IMR-90 (cell line): ENCODE measurements around the gene ANO2. TPM values are rescaled to one million over a fixed set of nuclear protein-coding genes. Genes with fewer than 3 reads are reported as not detected.
A peak's percentile ranks its signal among the peaks of the same experiment; 100 is the strongest.

Experiments
- ATAC-seq: fragments of 200-7000 bp; cut with Tn5 transposase; 2 replicates; pipeline ENCODE4 v1.9.1; 2020; ENCODE audit warnings: low read depth, mild to moderate bottlenecking, moderate library complexity
- BruUV-seq: library from RNA; stranded (reverse); fragments of 400-500 nt; replicated peaks from 2 replicates; lab custom pipeline; 2021; lab: Mats Ljungman, UMichigan
- CTCF ChIA-PET: fragments of 300-600 bp; formaldehyde crosslinking; extraction: SDS; loops from one replicate; lab custom pipeline; 2021; ENCODE audit warnings: antibody characterized with exemption; lab: Yijun Ruan, JAX
- POLR2A ChIA-PET: fragments of 300-600 bp; sonication (Branson Sonifier 250); formaldehyde crosslinking; loops from one replicate; lab custom pipeline; 2022; ENCODE audit warnings: antibody characterized with exemption; ENCODE audit not compliant: unreplicated experiment; lab: Charles Lee
- DNase-seq: peaks from one replicate; pipeline ENCODE4 v3.0.0; 2013
- H2AFZ ChIP-seq: replicated peaks from 2 replicates; pipeline ENCODE3; 2013; ENCODE audit warnings: low read length, mild to moderate bottlenecking; ENCODE audit not compliant: poor library complexity
- H2AK5ac ChIP-seq: 2 replicates; pipeline ENCODE4 v1.6.1; 2013; ENCODE audit warnings: low read depth, low read length, inconsistent platforms
- H2AK9ac ChIP-seq: replicated peaks from 2 replicates; pipeline ENCODE3; 2013; ENCODE audit warnings: mild to moderate bottlenecking, low read depth, low read length, moderate library complexity; ENCODE audit not compliant: poor library complexity
- H2BK120ac ChIP-seq: 2 replicates; pipeline ENCODE4 v1.6.1; 2013; ENCODE audit warnings: low read depth, low read length, inconsistent platforms
- H2BK15ac ChIP-seq: 3 replicates; pipeline ENCODE4 v1.6.1; 2013; ENCODE audit warnings: low read depth, low read length, inconsistent platforms
- H2BK20ac ChIP-seq: 2 replicates; pipeline ENCODE4 v1.6.1; 2013; ENCODE audit warnings: low read depth, mild to moderate bottlenecking, inconsistent platforms, low read length, moderate library complexity
- H2BK5ac ChIP-seq: 2 replicates; pipeline ENCODE4 v1.6.1; 2013; ENCODE audit warnings: mild to moderate bottlenecking, low read depth, low read length, inconsistent platforms; ENCODE audit not compliant: poor library complexity, severe bottlenecking
- H3K14ac ChIP-seq: replicated peaks from 2 replicates; pipeline ENCODE4 v1.6.1; 2013; ENCODE audit warnings: low read depth, low read length, inconsistent platforms
- H3K18ac ChIP-seq: 2 replicates; pipeline ENCODE4 v1.6.1; 2013; ENCODE audit warnings: low read depth, low read length, control low read depth
- H3K23ac ChIP-seq: 2 replicates; pipeline ENCODE4 v1.6.1; 2013; ENCODE audit warnings: low read depth, low read length, inconsistent platforms
- H3K27ac ChIP-seq: 2 replicates; pipeline ENCODE4 v1.5.1; 2013; ENCODE audit warnings: mild to moderate bottlenecking, control low read depth, low read length; ENCODE audit not compliant: insufficient read depth
- H3K27me3 ChIP-seq: 2 replicates; pipeline ENCODE4 v1.6.1; 2013; ENCODE audit warnings: low read length; ENCODE audit not compliant: control insufficient read depth, insufficient read depth
- H3K36me3 ChIP-seq: 2 replicates; pipeline ENCODE4 v1.6.1; 2013; ENCODE audit warnings: low read length, mixed read lengths; ENCODE audit not compliant: control insufficient read depth, insufficient read depth
- H3K4ac ChIP-seq: 2 replicates; pipeline ENCODE4 v1.6.1; 2013; ENCODE audit warnings: low read depth, low read length, inconsistent platforms
- H3K4me1 ChIP-seq: 2 replicates; pipeline ENCODE4 v1.6.1; 2013; ENCODE audit warnings: low read length, mixed read lengths; ENCODE audit not compliant: control insufficient read depth, insufficient read depth
- H3K4me2 ChIP-seq: 2 replicates; pipeline ENCODE4 v1.6.1; 2013; ENCODE audit warnings: low read depth, mild to moderate bottlenecking, control low read depth, low read length, moderate library complexity
- H3K4me3 ChIP-seq: 2 replicates; pipeline ENCODE4 v1.5.1; 2013; ENCODE audit warnings: low read depth, mild to moderate bottlenecking, control low read depth, low read length, moderate library complexity; ENCODE audit not compliant: insufficient read depth
- H3K56ac ChIP-seq: 2 replicates; pipeline ENCODE4 v1.6.1; 2013; ENCODE audit warnings: low read length, inconsistent platforms; ENCODE audit not compliant: insufficient read depth; ENCODE audit errors: extremely low read depth
- H3K79me1 ChIP-seq, 2 experiments: 2 replicates each; pipeline ENCODE4 v1.6.1; 2013; ENCODE audit warnings: low read length in 2 of 2, inconsistent platforms in 1 of 2, low read depth in 1 of 2
- H3K9ac ChIP-seq: 2 replicates; pipeline ENCODE4 v1.6.1; 2013; ENCODE audit warnings: low read depth, low read length, control low read depth
- H3K9me1 ChIP-seq: 2 replicates; pipeline ENCODE4 v1.6.1; 2013; ENCODE audit warnings: low read length, inconsistent platforms; ENCODE audit not compliant: insufficient read depth
- H3K9me3 ChIP-seq: 2 replicates; pipeline ENCODE4 v1.6.1; 2013; ENCODE audit warnings: low read length; ENCODE audit not compliant: control insufficient read depth, insufficient read depth
- H4K20me1 ChIP-seq: 2 replicates; pipeline ENCODE4 v1.6.1; 2013; ENCODE audit warnings: low read length, inconsistent platforms; ENCODE audit not compliant: insufficient read depth
- H4K5ac ChIP-seq: 2 replicates; pipeline ENCODE4 v1.6.1; 2013; ENCODE audit warnings: mild to moderate bottlenecking, low read depth, low read length, control low read depth
- H4K8ac ChIP-seq, 2 experiments: 2 replicates each; pipeline ENCODE4 v1.6.1; 2013; ENCODE audit warnings: low read depth in 2 of 2, low read length in 2 of 2, control low read depth in 1 of 2, inconsistent platforms in 1 of 2
- H4K91ac ChIP-seq: 2 replicates; pipeline ENCODE4 v1.6.1; 2013; ENCODE audit warnings: low read depth, low read length, inconsistent platforms; ENCODE audit not compliant: insufficient read depth
- BHLHE40 ChIP-seq: fragments of 150-350 bp; IDR thresholded peaks from 2 replicates; pipeline ENCODE4 v1.6.1; 2016; ENCODE audit warnings: mild to moderate bottlenecking, low read depth, low read length
- CEBPB ChIP-seq: IDR thresholded peaks from 2 replicates; pipeline ENCODE4 v1.6.1; 2012; ENCODE audit warnings: low read depth, low read length, improper control_type of control experiment
- CHD1 ChIP-seq: IDR thresholded peaks from 2 replicates; pipeline ENCODE4 v1.6.1; 2012; ENCODE audit warnings: low read depth, low read length, improper control_type of control experiment
- FOS ChIP-seq: fragments of 150-350 bp; IDR thresholded peaks from 2 replicates; pipeline ENCODE4 v1.6.1; 2016; ENCODE audit warnings: low read depth, low read length
- MAFK ChIP-seq: IDR thresholded peaks from 2 replicates; pipeline ENCODE4 v1.6.1; 2012; ENCODE audit warnings: low read depth, low read length, improper control_type of control experiment
- MAZ ChIP-seq: IDR thresholded peaks from 2 replicates; pipeline ENCODE4 v1.6.1; 2012; ENCODE audit warnings: low read depth, mild to moderate bottlenecking, low read length, improper control_type of control experiment, moderate library complexity, borderline replicate concordance
- MXI1 ChIP-seq: IDR thresholded peaks from 2 replicates; pipeline ENCODE4 v1.6.1; 2012; ENCODE audit warnings: low read depth, mild to moderate bottlenecking, low read length, moderate library complexity, borderline replicate concordance
- NFE2L2 ChIP-seq: fragments of 150-350 bp; IDR thresholded peaks from 2 replicates; pipeline ENCODE4 v1.6.1; 2016; ENCODE audit warnings: low read depth, mild to moderate bottlenecking, low read length
- POLR2A ChIP-seq: IDR thresholded peaks from 2 replicates; pipeline ENCODE4 v1.6.1; 2012; ENCODE audit warnings: mild to moderate bottlenecking, low read depth, low read length
- RAD21 ChIP-seq: IDR thresholded peaks from 2 replicates; pipeline ENCODE4 v1.6.1; 2012; ENCODE audit warnings: low read length, improper control_type of control experiment
- RCOR1 ChIP-seq: IDR thresholded peaks from 2 replicates; pipeline ENCODE4 v1.6.1; 2012; ENCODE audit warnings: mild to moderate bottlenecking, low read length, improper control_type of control experiment; ENCODE audit not compliant: insufficient replicate concordance
- RFX5 ChIP-seq: IDR thresholded peaks from 2 replicates; pipeline ENCODE4 v1.8.0; 2012; ENCODE audit warnings: low read depth, mild to moderate bottlenecking, low read length, moderate library complexity
- SMC3 ChIP-seq: fragments of 150-350 bp; IDR thresholded peaks from 2 replicates; pipeline ENCODE4 v1.6.1; 2016; ENCODE audit warnings: low read depth, mild to moderate bottlenecking, antibody characterized with exemption, low read length, moderate library complexity
- USF2 ChIP-seq: fragments of 150-350 bp; IDR thresholded peaks from 2 replicates; pipeline ENCODE4 v1.6.1; 2017; ENCODE audit warnings: mild to moderate bottlenecking, antibody characterized with exemption, low read length, low read depth
- WGBS, 2 experiments: methylation state at CpG; one replicate each; pipeline versions ENCODE4 v1.1.5 to v1.1.7; 2013; ENCODE audit warnings: missing lambda C conversion rate in 2 of 2; ENCODE audit not compliant: insufficient read length in 1 of 2; ENCODE audit errors: extremely low coverage in 2 of 2; 5-methylcytosine and 5-hydroxymethylcytosine counted together
- dilution Hi-C: fragments of 300-500 bp; cut with HindIII; formaldehyde crosslinking; loops from one replicate; pipeline ENCODE4 v1.14.3; 2018; ENCODE audit warnings: low sequenced_read_pairs; ENCODE audit not compliant: unreplicated experiment
- in situ Hi-C: fragments of 300-500 bp; cut with MboI; formaldehyde crosslinking; loops from 3 replicates; pipeline ENCODE4 v1.14.3; 2019; ENCODE audit warnings: low sequenced_read_pairs, inconsistent platforms, mixed read lengths
- intact Hi-C: fragments of 100-400 bp; cut with micrococcal nuclease; formaldehyde crosslinking; loops from 2 replicates; pipeline ENCODE4 v1.10.0; 2022
- polyA plus RNA-seq, 3 experiments: library from polyadenylated mRNA; depleted of rRNA; stranded (reverse); fragments of >200 nt; gene quantifications; 2 replicates each; pipeline ENCODE4 v1.2.3, GENCODE V29; 2012; ENCODE audit warnings: low replicate concordance in 1 of 3
- total RNA-seq: library from RNA; depleted of rRNA; stranded (reverse); fragments of >200 nt; gene quantifications from 2 replicates; pipeline ENCODE4 v1.2.3, GENCODE V29; 2012
- TF ChIP-seq, protein P1 (sequence below): fragments of 150-350 bp; IDR thresholded peaks from 2 replicates; pipeline ENCODE4 v1.6.1; 2016; ENCODE audit warnings: low read depth, mild to moderate bottlenecking, low read length, moderate library complexity, borderline replicate concordance
- TF ChIP-seq, protein P2 (sequence below): conservative IDR thresholded peaks from 2 replicates; pipeline ENCODE4 v1.5.1; 2012; ENCODE audit warnings: mild to moderate bottlenecking, low read depth, low read length, improper control_type of control experiment

Gene ANO2
- total and polyA plus RNA-seq, 2 of the 4 experiments (the other 2 are of a cell fraction), result 0.22 TPM; not detected in 1

DNA sequence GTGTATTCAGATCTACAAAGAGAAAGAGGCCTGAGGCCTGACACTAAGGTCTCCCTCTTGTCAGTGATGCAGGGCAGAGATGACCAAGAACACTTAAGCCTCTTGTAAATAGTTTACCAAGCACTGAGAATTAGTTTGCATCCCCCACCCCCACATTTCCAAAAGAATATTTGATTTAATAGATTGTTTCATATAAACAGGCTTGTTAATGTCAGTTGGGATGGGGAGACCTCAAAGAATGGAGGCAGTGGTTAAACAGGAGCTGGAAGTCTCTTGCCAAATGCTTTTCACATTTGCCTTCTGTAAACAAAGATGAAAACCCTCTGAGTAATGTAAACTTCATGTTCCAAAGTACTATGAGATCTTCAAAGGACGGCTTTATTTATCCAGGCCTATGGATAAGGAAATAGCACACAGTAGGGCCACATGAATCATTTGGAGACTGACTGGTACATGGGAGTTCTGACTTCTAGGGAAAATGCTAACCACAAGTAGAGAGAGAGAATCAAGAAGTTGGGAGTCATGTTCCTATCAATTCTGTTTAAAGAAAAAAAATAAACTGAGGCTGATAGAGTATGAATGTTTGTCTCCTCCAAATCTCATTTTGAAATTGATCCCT is 234.7 kb downstream of the ANO2 start:
- intact Hi-C loops, result no loop called here
- Histone ChIP-seq H4K5ac (no peak overlapping the region), H4K8ac (no peak overlapping the region), H2AFZ (no peak overlapping the region), H3K27me3 (peaks cover 35% of the 10 kb centered on the region), H3K18ac (no peak overlapping the region), H3K56ac (no peak overlapping the region), H3K36me3 (no peaks in the 10 kb centered on the region), H3K9me1 (peaks cover 3% of the 10 kb centered on the region; the same call in 1 of the 2 replicates), H3K27ac (no peak overlapping the region), H3K14ac (no peak overlapping the region), H2BK120ac (no peak overlapping the region), H3K4ac (no peak overlapping the region), H2AK5ac (no peak overlapping the region), H3K4me2 (no peak overlapping the region), H3K23ac (no peak overlapping the region), H3K79me1 (no peaks in the 10 kb centered on the region), H3K9me3 (no peaks in the 10 kb centered on the region; the same call in 1 of the 2 replicates), H3K4me3 (no peak overlapping the region), H2BK20ac (no peak overlapping the region), H3K4me1 (no peaks in the 10 kb centered on the region), H4K91ac (no peak overlapping the region), H2AK9ac (no peak overlapping the region), H4K20me1 (no peaks in the 10 kb centered on the region), H3K9ac (no peak overlapping the region), H2BK15ac (no peak overlapping the region), H2BK5ac (no peak overlapping the region)
- in situ Hi-C loops, result no loop called here
- no CpG with 5 or more reads among the region's 1 CpG for WGBS, 2 experiments
- dilution Hi-C loops, result no loop called here
- BruUV-seq, result no TSS peak
- ChIA-PET POLR2A (no interaction called here), CTCF (interaction anchor here (0.6 kb wide), 1 partner anchor 247 kb away, joined by 3 read pairs; no protein-coding TSS in a partner anchor)
- ATAC-seq (peak; percentile 64), DNase-seq (peak; percentile 36)
- no peak for TF ChIP-seq MAFK
- TF ChIP-seq USF2, result no peak
- TF ChIP-seq, protein P1, sequence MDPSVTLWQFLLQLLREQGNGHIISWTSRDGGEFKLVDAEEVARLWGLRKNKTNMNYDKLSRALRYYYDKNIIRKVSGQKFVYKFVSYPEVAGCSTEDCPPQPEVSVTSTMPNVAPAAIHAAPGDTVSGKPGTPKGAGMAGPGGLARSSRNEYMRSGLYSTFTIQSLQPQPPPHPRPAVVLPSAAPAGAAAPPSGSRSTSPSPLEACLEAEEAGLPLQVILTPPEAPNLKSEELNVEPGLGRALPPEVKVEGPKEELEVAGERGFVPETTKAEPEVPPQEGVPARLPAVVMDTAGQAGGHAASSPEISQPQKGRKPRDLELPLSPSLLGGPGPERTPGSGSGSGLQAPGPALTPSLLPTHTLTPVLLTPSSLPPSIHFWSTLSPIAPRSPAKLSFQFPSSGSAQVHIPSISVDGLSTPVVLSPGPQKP, result no peak
- no peak for TF ChIP-seq MXI1
- TF ChIP-seq RFX5, result no peak
- no peak for TF ChIP-seq CEBPB
- no peak for TF ChIP-seq RCOR1
- no peak for TF ChIP-seq FOS
- TF ChIP-seq MAZ, result no peak
- TF ChIP-seq, protein P2, sequence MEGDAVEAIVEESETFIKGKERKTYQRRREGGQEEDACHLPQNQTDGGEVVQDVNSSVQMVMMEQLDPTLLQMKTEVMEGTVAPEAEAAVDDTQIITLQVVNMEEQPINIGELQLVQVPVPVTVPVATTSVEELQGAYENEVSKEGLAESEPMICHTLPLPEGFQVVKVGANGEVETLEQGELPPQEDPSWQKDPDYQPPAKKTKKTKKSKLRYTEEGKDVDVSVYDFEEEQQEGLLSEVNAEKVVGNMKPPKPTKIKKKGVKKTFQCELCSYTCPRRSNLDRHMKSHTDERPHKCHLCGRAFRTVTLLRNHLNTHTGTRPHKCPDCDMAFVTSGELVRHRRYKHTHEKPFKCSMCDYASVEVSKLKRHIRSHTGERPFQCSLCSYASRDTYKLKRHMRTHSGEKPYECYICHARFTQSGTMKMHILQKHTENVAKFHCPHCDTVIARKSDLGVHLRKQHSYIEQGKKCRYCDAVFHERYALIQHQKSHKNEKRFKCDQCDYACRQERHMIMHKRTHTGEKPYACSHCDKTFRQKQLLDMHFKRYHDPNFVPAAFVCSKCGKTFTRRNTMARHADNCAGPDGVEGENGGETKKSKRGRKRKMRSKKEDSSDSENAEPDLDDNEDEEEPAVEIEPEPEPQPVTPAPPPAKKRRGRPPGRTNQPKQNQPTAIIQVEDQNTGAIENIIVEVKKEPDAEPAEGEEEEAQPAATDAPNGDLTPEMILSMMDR, result no peak
- TF ChIP-seq CHD1, result no peak
- TF ChIP-seq NFE2L2, result no peak
- TF ChIP-seq RAD21, result no peak
- no peak for TF ChIP-seq POLR2A
- no peak for TF ChIP-seq SMC3
- no peak for TF ChIP-seq BHLHE40
